Activated CD8-positive, alpha-beta memory T cell treated with anti-CD3 and anti-CD28 coated beads, Interleukin-2, amount 50 U/mL, for 48 hours (primary cell): ENCODE data around the gene SIL1.
"Not testable (repeated sequence)": the region's sequence is repeated elsewhere in the genome, so short reads cannot be mapped to it uniquely, and the experiment has no call there.

Experiments used
- DNase-seq: peaks from one replicate; pipeline ENCODE4 v3.0.0-alpha.2; 2020

The SIL1 gene

DNA sequence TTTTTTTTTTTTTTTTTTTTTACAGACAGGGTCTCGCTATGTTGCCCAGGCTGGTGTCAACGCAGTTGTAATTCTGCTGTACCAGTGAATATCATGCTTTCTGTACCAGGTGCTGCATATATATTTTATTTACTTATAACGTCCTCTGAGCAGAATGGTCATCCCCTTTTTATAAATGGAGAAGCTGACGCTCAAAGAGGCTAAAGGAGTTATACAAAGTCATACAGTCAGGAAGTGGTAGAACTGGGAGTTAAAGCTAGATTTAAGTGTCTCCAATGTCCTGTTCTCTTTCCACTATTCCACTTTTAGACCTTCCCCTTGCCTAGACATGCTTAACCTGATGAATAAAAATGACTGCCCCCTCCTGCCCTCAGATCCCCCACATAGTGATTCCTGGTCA is 1.2 kb upstream of the SIL1 start:
- no peak for DNase-seq

DNA sequence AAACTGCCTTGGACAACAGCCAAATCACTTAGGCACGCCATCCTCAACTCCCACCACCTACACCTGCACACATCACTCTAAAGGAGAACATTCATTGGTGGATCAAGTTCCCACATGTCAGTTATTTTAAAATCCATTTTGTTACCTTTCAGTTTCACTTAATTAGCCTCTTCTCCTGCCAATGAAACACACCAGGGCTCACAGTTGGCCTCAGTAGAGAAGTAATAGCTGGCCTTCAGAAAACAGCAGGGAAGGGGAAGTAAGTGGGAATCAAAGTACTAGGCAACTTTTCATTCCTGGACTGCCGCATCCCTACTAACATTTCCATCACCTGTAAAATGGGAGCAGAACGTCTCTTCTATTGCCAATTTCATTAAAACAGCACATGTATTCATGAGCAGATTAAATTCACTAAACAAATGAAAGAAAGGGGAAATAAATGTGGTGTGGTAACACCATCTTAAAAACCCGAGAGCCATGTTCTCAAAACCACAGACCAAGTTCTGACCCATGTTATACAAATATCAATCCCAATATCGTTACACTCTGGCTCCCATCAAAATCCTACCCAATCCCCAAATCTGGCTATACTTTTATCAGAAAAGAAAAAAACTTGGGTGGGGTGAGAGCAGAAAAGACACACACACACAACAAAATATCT is 1.7 kb downstream of the SIL1 start:
- DNase-seq, result no peak

DNA sequence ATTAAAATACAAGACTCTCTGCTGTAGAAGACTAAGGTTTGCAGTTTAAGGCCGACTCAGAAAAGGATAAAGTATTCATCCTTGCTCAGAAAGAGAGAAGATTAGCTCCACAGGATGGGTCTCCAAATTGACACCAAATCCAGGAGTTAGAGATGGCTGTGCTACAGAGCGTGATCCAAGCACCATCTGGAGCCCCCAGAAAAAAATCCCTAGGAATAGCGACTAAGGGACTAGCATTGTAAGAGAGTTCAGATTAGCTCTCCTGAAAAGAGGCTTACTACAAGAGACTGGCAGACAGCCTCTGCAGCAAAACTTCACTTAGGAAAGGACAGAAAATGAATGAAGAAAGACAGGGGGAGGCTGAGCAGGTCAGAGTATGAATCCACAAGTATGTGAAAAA is 3.7 kb downstream of the SIL1 start:
- DNase-seq, result no peak

DNA sequence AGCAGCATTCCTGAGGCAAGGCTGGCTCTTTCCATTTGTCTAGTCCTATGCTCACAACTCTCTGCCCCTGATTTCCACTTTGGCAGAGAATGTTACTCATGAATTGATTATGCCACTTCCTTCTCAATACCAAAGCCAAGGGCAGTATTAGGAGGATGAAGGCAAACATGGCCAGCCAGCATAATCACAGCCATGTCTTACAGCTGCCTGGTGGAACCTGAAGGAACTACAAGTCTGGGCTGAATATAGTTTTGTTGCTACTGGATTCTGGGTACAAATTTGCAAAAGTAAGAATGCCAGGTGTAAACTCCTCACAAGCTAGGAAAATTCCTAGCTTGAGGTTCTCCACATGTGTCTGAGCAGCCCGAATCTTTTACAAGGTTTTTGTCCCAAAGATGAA is 4.2 kb downstream of the SIL1 start:
- no peak for DNase-seq

DNA sequence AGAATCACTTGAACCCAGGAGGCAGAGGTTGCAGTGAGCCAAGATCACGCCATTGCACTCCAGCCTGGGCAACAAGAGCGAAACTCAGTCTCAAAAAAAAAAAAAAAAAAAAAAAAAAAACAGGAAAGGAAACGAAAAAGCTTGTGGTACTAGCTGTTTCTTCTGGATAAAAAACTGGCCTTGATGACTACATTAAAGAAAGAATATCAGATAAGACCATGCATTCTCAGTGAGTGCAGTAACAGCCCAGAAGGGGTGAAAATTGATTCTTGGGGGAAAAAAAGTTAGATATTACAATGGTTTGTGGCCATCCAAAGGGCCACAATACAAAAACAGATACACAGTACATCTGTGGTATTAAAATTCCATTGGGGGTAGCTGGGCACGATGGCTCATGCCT is 5.3 kb downstream of the SIL1 start:
- DNase-seq, result not testable (repeated sequence)

DNA sequence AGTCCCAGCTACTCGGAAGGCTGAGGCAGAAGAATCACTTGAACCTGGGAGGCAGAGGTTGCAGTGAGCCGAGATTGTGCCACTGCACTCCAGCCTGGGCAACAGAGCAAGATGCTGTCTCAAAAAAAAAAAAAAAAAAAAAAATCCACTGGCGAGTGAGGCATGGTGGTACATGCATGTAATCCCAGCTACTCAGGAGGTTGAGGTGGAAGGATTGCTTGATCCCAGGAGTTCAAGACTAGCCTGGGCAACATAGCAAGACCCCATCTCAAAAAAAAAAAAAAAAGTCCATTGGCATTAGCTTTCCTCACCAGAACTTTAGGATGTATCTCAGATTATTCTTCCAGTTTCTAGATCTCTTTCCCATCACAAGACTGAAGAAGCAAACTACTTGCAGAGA is 6.2 kb downstream of the SIL1 start:
- not testable (repeated sequence) for DNase-seq

DNA sequence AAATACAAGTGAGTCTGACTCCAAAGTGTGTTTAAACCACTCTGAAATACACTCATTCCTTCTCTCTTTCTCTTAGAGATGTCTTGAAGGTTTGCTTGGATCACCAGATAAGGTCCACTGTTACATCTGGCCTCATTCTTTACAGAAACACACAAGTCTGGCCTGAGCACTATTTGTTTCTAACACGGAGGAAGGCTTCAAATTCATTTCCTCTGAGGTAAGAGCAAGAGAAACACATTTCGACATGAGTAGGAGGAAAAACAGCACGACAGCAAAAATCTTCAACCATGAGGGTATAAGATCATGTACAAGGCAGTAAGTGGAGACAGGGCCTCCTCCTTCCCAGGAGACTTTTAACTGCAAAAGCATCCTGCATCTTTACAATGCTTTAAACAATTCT is 8.0 kb downstream of the SIL1 start:
- no peak for DNase-seq

DNA sequence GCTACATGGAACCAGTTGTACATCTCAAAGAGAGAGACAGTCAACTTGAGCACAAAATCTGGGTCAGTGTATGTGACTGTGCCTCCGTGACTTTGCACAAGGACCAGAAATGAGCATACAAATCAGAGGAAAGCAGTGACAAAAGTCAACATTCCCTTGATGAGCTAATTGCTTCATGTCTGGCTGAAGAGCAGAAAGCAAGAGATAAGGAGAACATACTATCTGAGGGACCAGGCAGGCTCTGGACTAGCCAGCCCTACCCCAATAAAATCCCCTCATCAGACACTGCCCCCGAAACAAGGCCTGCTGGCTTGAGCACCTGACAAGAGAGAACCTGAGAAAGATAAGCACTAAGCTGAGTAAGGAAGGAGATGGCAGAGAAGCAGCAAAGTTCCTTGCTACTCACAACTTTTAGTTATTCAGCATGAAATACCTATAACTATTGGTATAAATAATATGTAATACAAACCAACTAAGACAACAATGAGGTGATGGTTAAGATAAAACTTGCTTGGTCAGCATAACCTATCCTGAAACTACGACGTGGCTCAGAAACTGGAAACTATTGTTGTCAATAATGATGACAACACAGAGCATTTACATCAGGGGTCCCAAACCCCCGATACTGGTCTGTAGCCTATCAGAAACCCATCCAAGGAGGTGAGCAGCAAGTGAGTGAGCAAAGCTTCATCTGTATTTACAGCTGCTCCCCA is 9.5 kb downstream of the SIL1 start:
- no peak for DNase-seq

DNA sequence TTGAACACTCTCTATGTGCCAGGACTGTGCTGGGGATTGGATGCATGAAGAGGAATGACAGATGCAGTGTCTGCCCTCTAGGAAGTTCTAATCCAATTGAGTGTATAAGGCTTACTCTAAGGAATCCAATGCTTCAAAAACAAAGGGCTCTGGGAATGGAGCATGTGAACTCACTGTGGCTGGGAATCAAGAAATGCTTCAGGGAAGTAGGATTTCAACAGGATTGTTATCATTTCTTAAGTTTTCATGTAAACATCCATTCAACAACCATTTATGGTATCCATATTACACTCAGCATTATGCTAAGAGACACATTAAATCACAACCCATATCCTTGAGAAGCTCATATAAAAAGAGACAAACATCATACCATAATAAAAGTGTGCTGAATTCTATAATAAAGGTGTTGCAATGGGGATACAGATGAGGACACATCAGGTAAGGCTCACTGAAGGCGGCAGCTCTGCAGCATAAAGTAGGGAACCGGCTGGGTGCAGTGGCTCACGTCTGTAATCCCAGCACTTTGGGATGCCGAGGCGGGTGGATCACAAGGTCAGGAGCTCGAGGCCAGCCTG is 11.3 kb downstream of the SIL1 start:
- no peak for DNase-seq

DNA sequence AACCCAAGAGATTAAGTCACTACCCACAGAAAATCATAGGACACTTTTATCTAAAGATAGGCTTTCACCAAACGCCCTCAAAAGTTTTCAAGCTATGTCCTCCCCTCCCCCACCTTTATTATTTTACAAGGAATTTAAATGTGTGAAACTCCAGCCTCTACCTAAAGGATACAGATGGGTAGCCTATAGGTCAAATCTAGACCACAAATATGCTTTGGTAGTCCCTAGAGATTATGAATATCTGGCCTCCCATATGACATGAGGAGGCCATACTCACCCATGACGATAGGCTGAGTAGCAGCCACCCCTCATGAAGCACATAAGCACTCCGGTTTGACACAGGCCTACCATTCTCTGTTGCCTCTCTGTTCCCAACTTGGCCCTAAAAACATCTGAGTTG is 11.9 kb downstream of the SIL1 start:
- DNase-seq, result no peak

DNA sequence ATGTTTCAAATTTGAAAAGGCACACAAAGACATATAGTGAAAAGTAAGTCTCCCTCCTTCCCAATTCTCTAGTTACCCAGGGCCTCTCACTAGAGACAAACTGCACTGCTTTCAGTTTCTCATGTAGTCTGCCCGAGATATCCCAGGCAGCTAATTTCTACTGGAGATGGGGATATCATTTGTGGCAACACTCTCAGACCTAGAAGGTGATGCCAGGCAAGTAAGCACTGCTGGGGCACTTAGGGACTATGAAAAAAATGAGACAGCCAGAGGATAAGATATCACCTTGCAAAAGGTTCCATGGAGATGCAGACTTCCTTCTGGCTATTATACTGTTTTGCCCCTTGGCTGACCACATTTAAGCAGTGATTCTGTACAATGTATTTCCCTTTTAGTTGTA is 12.6 kb downstream of the SIL1 start:
- no peak for DNase-seq

DNA sequence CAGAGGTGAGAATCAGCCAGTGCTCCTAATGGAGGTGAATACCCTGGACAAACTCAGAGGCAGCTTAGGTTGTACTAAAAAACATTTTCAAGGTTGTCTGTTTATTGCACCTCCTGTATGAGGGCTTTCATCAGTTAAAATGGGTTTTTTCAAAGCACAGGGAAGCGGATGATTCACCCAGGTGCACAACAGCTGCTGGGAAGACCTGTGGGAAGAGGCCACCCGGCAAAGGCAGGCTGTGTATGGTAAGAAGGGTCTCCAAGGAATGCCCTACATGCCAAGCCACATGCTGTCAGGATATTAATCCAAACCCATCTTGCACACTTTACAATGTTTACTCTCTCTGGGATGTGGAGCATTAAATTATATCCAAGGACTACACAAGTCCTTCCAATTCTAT is 14.7 kb downstream of the SIL1 start:
- DNase-seq, result no peak

DNA sequence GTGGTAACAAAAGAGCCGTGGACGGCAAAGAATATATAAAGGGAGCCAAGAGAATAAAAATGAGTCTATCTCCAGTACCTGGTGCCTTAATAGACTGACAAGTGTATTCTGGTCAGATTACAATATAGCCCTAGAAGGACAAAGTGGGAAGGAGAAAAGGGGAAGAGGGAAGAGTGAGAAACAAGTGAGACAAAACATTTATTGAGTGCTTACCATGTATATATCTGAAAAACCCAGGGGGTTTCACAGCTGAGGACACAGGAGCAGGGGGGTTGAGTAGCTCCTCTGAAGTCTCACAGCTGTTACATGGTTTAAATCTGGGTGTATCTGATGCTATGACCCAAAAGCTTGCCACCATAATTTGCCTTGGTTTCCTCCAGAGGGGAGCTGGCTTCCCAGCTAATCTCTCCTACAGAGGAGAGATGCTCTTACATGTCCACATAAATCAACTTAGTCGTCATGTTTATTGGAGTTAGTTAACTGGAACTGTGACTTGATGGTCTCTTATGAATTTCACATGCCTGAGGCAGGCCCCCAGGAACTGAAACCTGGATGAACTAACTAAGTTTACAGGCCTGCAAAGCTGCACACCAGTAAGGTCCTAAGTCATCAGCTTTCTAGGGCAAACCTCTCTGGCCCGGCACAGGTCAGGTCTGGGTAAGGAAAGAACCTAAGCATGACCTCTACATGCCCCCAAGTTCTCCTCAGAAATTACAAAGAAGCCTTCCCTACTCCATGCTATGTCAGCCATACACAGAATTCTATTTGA is 15.5 kb downstream of the SIL1 start:
- DNase-seq, result no peak

DNA sequence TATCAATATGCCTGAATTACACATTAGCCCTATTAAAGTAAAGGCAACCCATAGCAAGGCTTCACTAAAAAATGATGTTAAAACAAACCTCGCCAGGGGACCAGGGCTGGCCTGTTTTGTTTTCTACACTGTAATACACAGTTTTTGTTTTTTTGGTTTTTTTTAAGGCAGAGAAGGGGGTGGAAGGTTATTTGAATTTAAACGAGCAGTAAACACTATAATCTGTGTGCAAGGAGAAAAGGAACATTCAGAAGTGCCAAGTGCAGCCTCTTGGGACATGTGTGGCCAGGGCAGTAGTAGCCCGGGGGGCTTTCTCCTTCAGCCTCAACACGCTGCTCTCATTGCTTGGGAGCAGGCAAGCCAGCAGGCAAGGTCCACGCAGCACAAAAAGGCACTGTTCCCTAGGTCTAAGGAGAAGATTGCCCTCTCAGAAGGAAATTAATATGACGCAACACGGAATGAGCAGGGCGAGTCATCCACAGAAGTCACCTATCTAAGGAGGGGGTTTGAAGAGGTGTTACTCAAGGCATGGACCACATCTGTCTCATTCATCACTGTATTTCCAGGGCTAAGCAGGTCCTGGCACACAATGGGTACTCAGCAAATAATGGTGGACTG is 16.2 kb downstream of the SIL1 start:
- no peak for DNase-seq

DNA sequence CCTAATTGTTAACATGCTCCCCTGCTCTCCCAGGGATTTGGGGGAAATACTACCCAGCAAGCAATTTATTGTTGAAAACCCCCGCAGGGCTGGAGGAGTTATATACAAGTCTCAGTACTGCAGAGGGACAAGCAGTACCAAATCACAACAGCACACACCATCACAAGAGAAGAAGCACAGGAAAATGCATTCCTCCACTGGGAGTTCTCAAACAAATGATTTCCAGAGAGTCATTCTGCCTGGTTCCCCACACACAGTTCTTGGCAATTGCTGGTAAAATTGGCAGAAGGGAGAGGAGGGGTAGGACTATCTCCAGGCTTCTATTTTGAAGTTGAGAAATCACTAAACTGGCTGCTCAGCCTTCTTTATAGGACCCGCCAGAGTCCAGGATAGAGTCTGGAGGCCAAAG is 16.8 kb downstream of the SIL1 start:
- DNase-seq, result no peak

DNA sequence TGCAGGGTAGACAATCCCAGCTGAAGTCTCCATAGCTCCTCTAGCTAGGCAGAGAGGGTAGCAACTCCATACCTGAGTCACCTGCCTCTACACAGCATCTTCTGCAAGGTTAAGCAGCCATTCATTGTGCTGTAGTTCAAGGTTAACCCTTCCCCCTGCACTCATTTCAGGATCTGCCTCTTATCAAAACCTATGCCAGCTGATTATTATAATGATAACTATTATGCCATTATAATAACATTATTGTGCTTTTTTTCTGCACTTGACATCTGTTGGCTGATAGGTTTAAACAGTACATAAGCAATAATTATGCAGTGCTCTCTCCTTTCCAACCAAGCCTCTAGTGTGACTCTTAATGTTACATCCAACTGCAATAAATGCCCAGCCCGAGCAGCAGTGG is 17.3 kb downstream of the SIL1 start:
- no peak for DNase-seq

DNA sequence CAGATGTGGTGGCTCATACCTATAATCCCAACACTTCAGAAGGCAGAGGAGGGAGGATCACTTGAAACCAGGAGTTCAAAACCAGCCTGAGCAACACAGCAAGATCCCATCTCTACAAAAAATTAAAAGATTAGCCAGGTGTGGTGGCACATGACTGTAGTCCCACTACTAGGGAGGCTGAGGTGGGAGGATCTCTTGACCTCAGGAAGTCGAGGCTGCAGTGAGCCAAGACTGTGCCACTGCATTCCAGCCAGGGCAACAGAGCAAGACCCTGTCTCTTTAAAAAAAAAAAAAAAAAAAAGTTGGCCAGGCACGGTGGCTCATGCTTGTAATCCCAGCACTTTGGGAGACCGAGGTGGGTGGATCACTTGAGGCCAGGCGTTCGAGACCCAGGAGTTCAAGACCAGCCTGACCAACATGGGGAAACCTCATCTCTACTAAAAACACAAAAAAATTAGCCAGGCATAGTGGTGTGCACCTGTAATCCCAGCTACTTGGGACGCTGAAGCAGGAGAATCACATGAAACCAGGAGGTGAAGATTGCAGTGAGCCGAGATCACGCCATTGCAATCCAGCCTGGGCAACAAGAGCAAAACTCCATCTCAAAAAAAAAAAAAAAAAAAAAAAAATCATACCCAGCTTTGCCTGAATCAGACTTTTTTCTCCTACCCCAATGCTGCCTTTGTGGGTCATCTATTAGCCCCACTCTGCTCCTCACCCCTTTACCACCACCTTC is 18.2 kb downstream of the SIL1 start:
- not testable (repeated sequence) for DNase-seq

DNA sequence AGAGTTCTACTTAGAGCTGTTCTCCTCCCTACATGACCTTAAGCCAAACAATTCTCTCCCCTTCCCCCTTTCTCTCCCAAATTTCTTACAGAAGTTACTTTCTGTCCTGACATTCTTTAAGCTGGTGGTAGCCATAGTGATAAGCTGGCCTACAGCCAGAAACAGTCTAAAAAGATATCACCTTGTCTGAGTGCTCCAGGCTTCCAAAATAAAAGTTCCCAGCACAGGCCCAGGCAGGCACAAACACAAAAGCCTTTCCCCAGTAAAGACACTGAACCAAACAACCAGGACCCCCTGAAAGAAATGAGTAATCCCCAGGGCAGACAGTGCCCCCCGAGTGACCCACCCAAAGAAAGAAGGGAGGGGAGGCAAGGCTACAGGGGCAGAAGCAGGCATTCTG is 19.2 kb downstream of the SIL1 start:
- no peak for DNase-seq

DNA sequence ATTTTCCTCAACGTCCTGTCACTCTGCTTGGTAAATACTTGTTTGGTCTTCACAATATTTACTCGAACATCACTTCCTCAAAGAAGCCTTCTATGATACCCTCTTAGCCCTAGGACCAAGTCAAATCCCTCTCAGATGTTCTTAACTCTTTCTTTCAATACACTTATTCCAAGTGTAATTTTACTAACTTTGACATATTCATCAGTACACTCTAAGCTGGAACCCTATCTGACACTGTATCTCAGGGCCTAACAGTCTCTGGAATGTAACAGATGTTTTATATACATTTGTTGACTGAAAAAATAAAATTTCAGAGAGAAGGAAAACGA is 19.6 kb downstream of the SIL1 start:
- no peak for DNase-seq

DNA sequence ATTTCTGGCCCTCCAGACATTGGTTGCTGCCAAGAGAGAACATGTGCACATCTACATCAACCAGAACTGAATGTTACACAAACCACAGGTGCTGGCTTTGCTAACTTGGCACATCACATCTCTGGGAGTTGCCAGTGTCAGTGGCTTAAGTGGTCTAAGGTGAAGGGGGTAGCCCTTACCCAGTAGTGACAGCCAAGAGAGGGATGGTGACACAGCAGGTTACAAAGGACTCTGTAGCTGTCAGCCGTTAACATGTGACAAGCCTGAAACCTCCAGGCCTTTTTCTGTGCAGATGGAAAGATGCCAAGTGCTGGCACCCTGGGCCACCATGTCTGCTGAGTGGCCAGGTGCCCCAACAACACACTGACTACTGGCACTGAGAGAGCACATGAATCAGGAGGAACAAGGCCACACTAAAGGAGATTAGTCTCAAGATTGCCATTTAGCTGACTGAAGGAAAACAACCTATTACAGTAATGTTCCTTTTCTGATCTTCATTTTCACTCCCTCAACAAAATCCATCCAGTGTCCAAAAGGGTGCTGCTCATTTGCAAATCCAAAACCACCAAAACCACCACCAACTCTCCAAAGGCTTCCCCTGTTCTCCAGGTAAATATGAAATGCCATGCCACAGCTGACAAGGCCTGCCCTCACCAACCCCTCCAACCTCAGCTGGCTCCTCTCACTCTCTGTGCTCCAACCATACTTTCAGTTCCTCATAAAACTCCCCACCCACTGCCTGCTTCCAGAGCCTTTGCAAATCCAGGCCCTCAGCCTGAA is 20.2 kb downstream of the SIL1 start:
- no peak for DNase-seq

DNA sequence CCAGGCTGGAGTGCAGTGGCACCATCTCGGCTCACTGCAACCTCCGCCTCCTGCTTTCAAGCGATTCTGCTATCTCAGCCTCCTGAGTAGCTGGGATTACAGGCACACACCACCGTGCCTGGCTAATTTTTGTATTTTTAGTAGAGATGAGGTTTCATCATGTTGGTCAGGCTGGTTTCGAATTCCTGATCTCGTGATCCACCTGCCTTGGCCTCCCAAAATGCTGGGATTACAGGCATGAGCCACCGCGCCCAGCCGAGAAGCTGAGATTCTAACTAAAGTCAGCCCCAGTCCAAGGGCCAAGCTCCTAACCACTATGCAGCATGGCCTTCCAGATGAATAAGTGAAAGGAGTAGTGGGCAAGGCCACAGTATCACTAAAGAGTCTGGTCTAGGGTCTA is 20.9 kb downstream of the SIL1 start:
- DNase-seq, result not testable (repeated sequence)

DNA sequence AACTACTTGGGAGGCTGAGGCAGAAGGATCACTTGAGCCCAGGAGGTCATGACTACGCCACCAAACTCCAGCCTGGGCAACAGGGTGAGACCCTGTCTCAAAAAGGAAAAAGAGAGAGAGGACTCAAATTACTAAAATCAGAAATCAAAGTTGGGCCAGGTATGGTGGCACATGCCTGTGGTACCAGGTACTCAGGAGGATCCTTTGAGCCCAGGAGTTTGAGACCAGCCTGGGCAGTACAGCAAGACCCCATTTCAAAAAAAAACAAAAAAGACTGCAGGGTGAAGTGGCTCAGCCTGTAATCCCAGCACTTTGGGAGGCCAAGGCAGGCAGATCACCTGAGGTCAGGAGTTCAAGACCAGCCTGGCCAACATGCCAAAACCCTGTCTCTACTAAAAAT is 23.8 kb downstream of the SIL1 start:
- DNase-seq, result not testable (repeated sequence)
